GM23338 (cell line): ENCODE data around the gene CCNB2. TPM values are rescaled to one million over a fixed set of nuclear protein-coding genes. Genes with fewer than 3 reads are reported as not detected.

ENCODE experiments used
- ATAC-seq: fragments of 200-7000 bp; cut with Tn5 transposase; 3 replicates; pipeline ENCODE4 v1.9.1; 2020
- DNase-seq: peaks from one replicate; pipeline ENCODE4 v3.0.0-alpha.2; 2015; ENCODE audit warnings: low spot score
- H2AFZ ChIP-seq: fragments of 200-600 bp; sonication (generic); 2 replicates; pipeline ENCODE4 v1.8.0; 2016; ENCODE audit warnings: antibody characterized with exemption, mild to moderate bottlenecking, moderate library complexity
- H3F3A ChIP-seq: fragments of 200-600 bp; sonication (generic); replicated peaks from 2 replicates; pipeline ENCODE4 v1.8.0; 2017; ENCODE audit warnings: antibody characterized with exemption, mixed run types, low read depth
- H3K27ac ChIP-seq: fragments of 200-600 bp; sonication (generic); 2 replicates; pipeline ENCODE4 v1.6.1; 2016; ENCODE audit warnings: low read depth
- H3K27me3 ChIP-seq: fragments of 200-600 bp; sonication (generic); 2 replicates; pipeline ENCODE4 v1.8.0; 2016; ENCODE audit warnings: mild to moderate bottlenecking, mixed run types, moderate library complexity; ENCODE audit not compliant: insufficient read depth
- H3K36me3 ChIP-seq: fragments of 200-600 bp; sonication (generic); 2 replicates; pipeline ENCODE4 v1.8.0; 2016; ENCODE audit warnings: mild to moderate bottlenecking; ENCODE audit not compliant: insufficient read depth
- H3K4me1 ChIP-seq: fragments of 200-600 bp; sonication (generic); 2 replicates; pipeline ENCODE4 v1.8.0; 2016; ENCODE audit warnings: mild to moderate bottlenecking, moderate library complexity; ENCODE audit not compliant: insufficient read depth
- H3K4me2 ChIP-seq: fragments of 200-600 bp; sonication (generic); 2 replicates; pipeline ENCODE4 v1.7.1; 2017; ENCODE audit warnings: mixed run types
- H3K4me3 ChIP-seq: fragments of 200-600 bp; sonication (generic); 2 replicates; pipeline ENCODE4 v1.6.1; 2016; ENCODE audit warnings: mixed run types
- H3K79me2 ChIP-seq: fragments of 200-600 bp; sonication (generic); replicated peaks from 2 replicates; pipeline ENCODE4 v1.8.0; 2017; ENCODE audit warnings: mild to moderate bottlenecking; ENCODE audit not compliant: insufficient read depth
- H3K9me2 ChIP-seq: fragments of 200-600 bp; sonication (generic); 2 replicates; pipeline ENCODE4 v1.8.0; 2017; ENCODE audit not compliant: insufficient read depth
- H4K20me1 ChIP-seq: fragments of 200-600 bp; sonication (generic); replicated peaks from 2 replicates; pipeline ENCODE4 v1.8.0; 2017; ENCODE audit warnings: mild to moderate bottlenecking; ENCODE audit not compliant: insufficient read depth
- H3K27ac Mint-ChIP-seq: 2 replicates; pipeline ENCODE4 v1.8.0; 2020; ENCODE audit warnings: inconsistent platforms, mild to moderate bottlenecking, moderate library complexity, mixed read lengths
- H3K27me3 Mint-ChIP-seq: 3 replicates; pipeline ENCODE4 v1.8.0; 2022; ENCODE audit warnings: low read depth, mild to moderate bottlenecking, moderate library complexity, mixed read lengths, inconsistent platforms; ENCODE audit not compliant: insufficient read depth, poor library complexity
- H3K36me3 Mint-ChIP-seq: 3 replicates; pipeline ENCODE4 v1.8.0; 2021; ENCODE audit warnings: low read depth, mild to moderate bottlenecking, inconsistent platforms, moderate library complexity, mixed read lengths
- H3K4me1 Mint-ChIP-seq: 3 replicates; pipeline ENCODE4 v1.8.0; 2020; ENCODE audit warnings: mild to moderate bottlenecking, inconsistent platforms, mixed read lengths
- H3K4me3 Mint-ChIP-seq: 3 replicates; pipeline ENCODE4 v1.8.0; 2021; ENCODE audit warnings: moderate library complexity, mild to moderate bottlenecking, inconsistent platforms, mixed read lengths
- H3K9me3 Mint-ChIP-seq: 3 replicates; pipeline ENCODE4 v1.8.0; 2020; ENCODE audit warnings: moderate library complexity, mild to moderate bottlenecking, inconsistent platforms, mixed read lengths
- CREB1 ChIP-seq: fragments of 250-450 bp; sonication (Bioruptor Pico); IDR thresholded peaks from 2 replicates; pipeline ENCODE4 v1.5.0; 2020; ENCODE audit warnings: low read depth, mild to moderate bottlenecking, moderate library complexity
- CTCF ChIP-seq, 2 experiments: fragments of 200-600 bp in 1 of 2; sonication (generic) in 1 of 2; conservative IDR thresholded peaks; 2 replicates each; pipeline versions ENCODE4 v1.5.1 to v1.6.1; 2016 to 2017; ENCODE audit warnings: antibody characterized with exemption in 2 of 2, low read depth in 2 of 2, mild to moderate bottlenecking in 2 of 2, moderate library complexity in 1 of 2
- EZH2 ChIP-seq: fragments of 200-600 bp; sonication (generic); IDR thresholded peaks from one replicate; pipeline ENCODE4 v1.8.0; 2017; ENCODE audit warnings: antibody characterized with exemption, mild to moderate bottlenecking, low read depth; ENCODE audit not compliant: unreplicated experiment
- EZH2phosphoT487 ChIP-seq: fragments of 200-600 bp; sonication (generic); IDR thresholded peaks from one replicate; pipeline ENCODE4 v1.8.1; 2018; ENCODE audit warnings: antibody characterized with exemption; ENCODE audit not compliant: unreplicated experiment
- POLR2AphosphoS5 ChIP-seq: IDR thresholded peaks from 2 replicates; pipeline ENCODE4 v1.6.1; 2016; ENCODE audit warnings: antibody characterized with exemption, low read depth
- REST ChIP-seq: IDR thresholded peaks from one replicate; pipeline ENCODE4 v1.6.1; 2018; ENCODE audit warnings: antibody characterized with exemption; ENCODE audit not compliant: unreplicated experiment
- STAT1 ChIP-seq: IDR thresholded peaks from one replicate; pipeline ENCODE4 v1.6.1; 2016; ENCODE audit warnings: antibody characterized with exemption; ENCODE audit not compliant: unreplicated experiment
- ZNF114 ChIP-seq: fragments of 250-450 bp; sonication (Bioruptor Pico); IDR thresholded peaks from 2 replicates; pipeline ENCODE4 v1.5.0; 2020; ENCODE audit warnings: mild to moderate bottlenecking, moderate library complexity
- ZNF462 ChIP-seq: fragments of 250-450 bp; sonication (Bioruptor Pico); IDR thresholded peaks from 2 replicates; pipeline ENCODE4 v1.5.0; 2020; ENCODE audit warnings: mild to moderate bottlenecking, moderate library complexity
- polyA plus RNA-seq: library from polyadenylated mRNA; unstranded; fragments of >200 nt; fragmentation: Nextera tagmentation; extraction: Ambion mirVana; gene quantifications from 2 replicates; pipeline ENCODE4 v1.2.1, GENCODE V29; 2016
- total RNA-seq: library from RNA; depleted of rRNA; stranded (reverse); fragments of >200 nt; shearing (Covaris generic); gene quantifications from 2 replicates; pipeline ENCODE4 v1.2.3, GENCODE V29; 2014

The CCNB2 gene
- total and polyA plus RNA-seq, 2 experiments from 2014 or later, result 81.8 to 108 TPM

- peaks cover 26% of the 10 kb centered on the region; the same call in 2 of the 3 replicates for H3K36me3 Mint-ChIP-seq
- no peak for DNase-seq
- Histone ChIP-seq H3K9me2 (0 out of 2 replicates have a peak, but pooled peaks cover 5% of the 10 kb centered on the region), H3K4me3 (no peak overlapping the region), H4K20me1 (no peaks in the 10 kb centered on the region), H3K4me1 (no peaks in the 10 kb centered on the region), H3K79me2 (no peaks in the 10 kb centered on the region), H3F3A (no peaks in the 10 kb centered on the region), H2AFZ (no peak overlapping the region), H3K4me2 (no peak overlapping the region), H3K27me3 (no peaks in the 10 kb centered on the region), H3K27ac (no peak overlapping the region), H3K36me3 (0 out of 2 replicates have a peak, but pooled peaks cover 13% of the 10 kb centered on the region)
- H3K27me3 Mint-ChIP-seq, result peaks cover 7% of the 10 kb centered on the region
- no peak for TF ChIP-seq REST
- TF ChIP-seq POLR2AphosphoS5, result no peak
- TF ChIP-seq ZNF114 (CRISPR knock-in tag), result no peak
- TF ChIP-seq ZNF462 (CRISPR knock-in tag), result no peak
- TF ChIP-seq EZH2phosphoT487, result no peak
- TF ChIP-seq CREB1 (CRISPR knock-in tag), result no peak
- no peak for TF ChIP-seq EZH2
- no peak for TF ChIP-seq STAT1
- no peak for TF ChIP-seq CTCF (conservative IDR thresholded peaks at IDR 0.05; ENCODE audit: low read depth in 2 of 2)
- no peaks in the 10 kb centered on the region for H3K9me3 Mint-ChIP-seq
- H3K27ac Mint-ChIP-seq, result peak overlapping the region; percentile 23
- H3K4me3 Mint-ChIP-seq, result no peak overlapping the region
- ATAC-seq, result no peak
- peaks cover 24% of the 10 kb centered on the region for H3K4me1 Mint-ChIP-seq
Observed at GRCh38 chr15:59165726-59166125, 60.8 kb downstream of the CCNB2 start.
